PC-3 (cell line): ENCODE measurements around the gene FGF12. TPM values are rescaled to one million over a fixed set of nuclear protein-coding genes. Genes with fewer than 3 reads are reported as not detected.

Experiments used
- ATAC-seq: fragments of 200-7000 bp; cut with Tn5 transposase; 2 replicates; pipeline ENCODE4 v1.9.1; 2020; ENCODE audit warnings: mild to moderate bottlenecking, moderate library complexity
- BruUV-seq: library from RNA; stranded (reverse); fragments of 400-500 nt; replicated peaks from 2 replicates; lab custom pipeline; 2021; lab: Mats Ljungman, UMichigan
- CTCF ChIA-PET: fragments of 300-600 bp; sonication (Branson Sonifier 250); formaldehyde crosslinking; loops from one replicate; lab custom pipeline; 2022; ENCODE audit warnings: antibody characterized with exemption; lab: Charles Lee
- POLR2A ChIA-PET: fragments of 300-600 bp; sonication (Branson Sonifier 250); formaldehyde crosslinking; loops from one replicate; lab custom pipeline; 2022; ENCODE audit warnings: antibody characterized with exemption; ENCODE audit not compliant: unreplicated experiment; lab: Charles Lee
- DNase-seq: peaks from one replicate; pipeline ENCODE4 v3.0.0-alpha.2; 2015
- H2AFZ ChIP-seq: fragments of 300-600 bp; sonication (generic); 2 replicates; pipeline ENCODE4 v1.6.0; 2016; ENCODE audit warnings: antibody characterized with exemption, low read length
- H3F3A ChIP-seq: fragments of 300-600 bp; sonication (generic); one replicate; pipeline ENCODE4 v1.6.0; 2017; ENCODE audit warnings: antibody characterized with exemption, low read length, control low read depth, mild to moderate bottlenecking; ENCODE audit not compliant: unreplicated experiment
- H3K27ac ChIP-seq: fragments of 300-600 bp; sonication (generic); 2 replicates; pipeline ENCODE4 v1.5.1; 2016; ENCODE audit warnings: mild to moderate bottlenecking, low read length
- H3K27me3 ChIP-seq: fragments of 300-600 bp; sonication (generic); 2 replicates; pipeline ENCODE4 v1.6.1; 2016; ENCODE audit warnings: low read length, mixed read lengths
- H3K36me3 ChIP-seq: fragments of 300-600 bp; sonication (generic); 2 replicates; pipeline ENCODE4 v1.6.1; 2016; ENCODE audit warnings: low read depth, mixed run types, low read length, mixed read lengths
- H3K4me1 ChIP-seq: fragments of 300-600 bp; sonication (generic); 2 replicates; pipeline ENCODE4 v1.5.1; 2016; ENCODE audit warnings: low read length; ENCODE audit not compliant: insufficient read depth
- H3K4me2 ChIP-seq: fragments of 300-600 bp; sonication (generic); 2 replicates; pipeline ENCODE4 v1.6.0; 2016; ENCODE audit warnings: low read length
- H3K4me3 ChIP-seq: fragments of 300-600 bp; sonication (generic); 2 replicates; pipeline ENCODE4 v1.5.1; 2016; ENCODE audit warnings: mild to moderate bottlenecking, low read length, mixed read lengths
- H3K79me2 ChIP-seq: fragments of 300-600 bp; sonication (generic); 2 replicates; pipeline ENCODE4 v1.6.1; 2017; ENCODE audit warnings: low read length, mixed read lengths
- H3K9ac ChIP-seq: fragments of 300-600 bp; sonication (generic); 2 replicates; pipeline ENCODE4 v1.6.0; 2016; ENCODE audit warnings: mild to moderate bottlenecking, low read length
- H3K9me2 ChIP-seq: fragments of 300-600 bp; sonication (generic); replicated peaks from 2 replicates; pipeline ENCODE4 v1.6.1; 2016; ENCODE audit warnings: mixed run types, low read length, mixed read lengths
- H3K9me3 ChIP-seq: fragments of 300-600 bp; sonication (generic); 2 replicates; pipeline ENCODE4 v1.6.1; 2016; ENCODE audit warnings: low read length, mixed read lengths
- H4K20me1 ChIP-seq: fragments of 300-600 bp; sonication (generic); 2 replicates; pipeline ENCODE4 v1.6.1; 2016; ENCODE audit warnings: low read length, mixed read lengths
- CTCF ChIP-seq: fragments of 300-600 bp; sonication (generic); conservative IDR thresholded peaks from 2 replicates; pipeline ENCODE4 v1.5.1; 2017; ENCODE audit warnings: antibody characterized with exemption, low read depth, mild to moderate bottlenecking, low read length
- EZH2 ChIP-seq: fragments of 300-600 bp; sonication (generic); IDR thresholded peaks from one replicate; pipeline ENCODE4 v1.6.1; 2017; ENCODE audit warnings: antibody characterized with exemption, mild to moderate bottlenecking, low read length; ENCODE audit not compliant: unreplicated experiment
- EZH2phosphoT487 ChIP-seq: fragments of 300-600 bp; sonication (generic); IDR thresholded peaks from 2 replicates; pipeline ENCODE4 v1.6.1; 2018; ENCODE audit warnings: mild to moderate bottlenecking, antibody characterized with exemption, low read length, borderline replicate concordance
- intact Hi-C: fragments of 100-400 bp; cut with micrococcal nuclease; formaldehyde crosslinking; loops from 2 replicates; pipeline ENCODE4 v1.9.0; 2023
- total RNA-seq: library from RNA; depleted of rRNA; stranded (reverse); fragments of >200 nt; gene quantifications from 2 replicates; pipeline ENCODE4 v1.2.3, GENCODE V29; 2014

The FGF12 gene
- total RNA-seq, 1 experiment from 2014 or later, result not detected

- Histone ChIP-seq H4K20me1 (no peaks in the 10 kb centered on the region), H3K9me2 (no peaks in the 10 kb centered on the region), H3K9ac (no peak overlapping the region), H3K4me3 (no peak overlapping the region), H3K79me2 (no peaks in the 10 kb centered on the region), H3K27ac (no peak overlapping the region), H3K36me3 (no peaks in the 10 kb centered on the region), H3K9me3 (no peaks in the 10 kb centered on the region), H3K27me3 (0 out of 2 replicates have a peak, but pooled peaks cover 10% of the 10 kb centered on the region), H3K4me1 (no peaks in the 10 kb centered on the region), H3F3A (no peaks in the 10 kb centered on the region), H2AFZ (no peak overlapping the region), H3K4me2 (no peak overlapping the region)
- ChIA-PET CTCF (no interaction called here), POLR2A (no interaction called here)
- ATAC-seq (no peak), DNase-seq (no peak)
- intact Hi-C loops, result no loop called here
- TF ChIP-seq EZH2phosphoT487, result no peak
- no peak for TF ChIP-seq CTCF
- no peak for TF ChIP-seq EZH2
- no TSS peak for BruUV-seq
Measured at GRCh38 chr3:192229866-192230265, 497.5 kb downstream of the FGF12 start.

- no peak for TF ChIP-seq EZH2
- H3K79me2 ChIP-seq, result no peaks in the 10 kb centered on the region
- no peak overlapping the region for H3K27ac ChIP-seq
- H3K4me1 ChIP-seq, result no peaks in the 10 kb centered on the region
- H3K27me3 ChIP-seq, result peaks cover 27% of the 10 kb centered on the region
- H3K9me3 ChIP-seq, result no peaks in the 10 kb centered on the region
- H3F3A ChIP-seq, result no peaks in the 10 kb centered on the region
- intact Hi-C loops, result no loop called here
- POLR2A ChIA-PET, result interaction anchor here (0.6 kb wide), 1 partner anchor 668 kb away, joined by 3 read pairs; no protein-coding TSS in a partner anchor
- H3K4me3 ChIP-seq, result no peak overlapping the region
- H3K9ac ChIP-seq, result no peak overlapping the region
- BruUV-seq, result no TSS peak
- DNase-seq (no peak), ATAC-seq (no peak)
- H4K20me1 ChIP-seq, result 0 out of 2 replicates have a peak, but pooled peaks cover 3% of the 10 kb centered on the region
- CTCF ChIA-PET, result no interaction called here
- no peak overlapping the region for H3K4me2 ChIP-seq
- H3K9me2 ChIP-seq, result no peaks in the 10 kb centered on the region
- no peaks in the 10 kb centered on the region for H3K36me3 ChIP-seq
- no peak overlapping the region for H2AFZ ChIP-seq
Measured at GRCh38 chr3:192224634-192225155, 502.6 kb downstream of the FGF12 start.

GRCh38 chr3:192223815-192224214 lies 503.5 kb downstream of the FGF12 start:
- TF ChIP-seq EZH2 (no peak), EZH2phosphoT487 (no peak), CTCF (no peak)
- H3K9me2 ChIP-seq, result no peaks in the 10 kb centered on the region
- H3K4me2 ChIP-seq, result no peak overlapping the region
- no peaks in the 10 kb centered on the region for H3K9me3 ChIP-seq
- no TSS peak for BruUV-seq
- H3K9ac ChIP-seq, result no peak overlapping the region
- no peaks in the 10 kb centered on the region for H3K36me3 ChIP-seq
- POLR2A ChIA-PET, result no interaction called here
- DNase-seq (no peak), ATAC-seq (no peak)
- no peaks in the 10 kb centered on the region for H3K79me2 ChIP-seq
- H3K27ac ChIP-seq, result no peak overlapping the region
- H2AFZ ChIP-seq, result no peak overlapping the region
- H3K4me1 ChIP-seq, result no peaks in the 10 kb centered on the region
- H4K20me1 ChIP-seq, result 0 out of 2 replicates have a peak, but pooled peaks cover 3% of the 10 kb centered on the region
- H3K4me3 ChIP-seq, result no peak overlapping the region
- no peaks in the 10 kb centered on the region for H3F3A ChIP-seq
- peaks cover 21% of the 10 kb centered on the region for H3K27me3 ChIP-seq
- CTCF ChIA-PET, result no interaction called here
- intact Hi-C loops, result no loop called here
